RWPE1 (cell line): ENCODE measurements around the gene SEC61B.

ENCODE experiments used
- CTCF ChIA-PET: fragments of 350-600 bp; sonication (Branson Sonifier 250); formaldehyde crosslinking; extraction: SDS; loops from one replicate; lab custom pipeline; 2021; lab: Yijun Ruan, JAX
- POLR2A ChIA-PET: fragments of 400-600 bp; formaldehyde crosslinking; extraction: SDS; loops from one replicate; lab custom pipeline; 2020; ENCODE audit warnings: antibody characterized with exemption; ENCODE audit not compliant: low non-redundant PET; lab: Yijun Ruan, JAX
- DNase-seq: peaks from one replicate; pipeline ENCODE4 v3.0.0; 2012; ENCODE audit warnings: low spot score
- H3K27ac ChIP-seq: fragments of 450-650 bp; 2 replicates; pipeline ENCODE4 v1.5.1; 2017
- TF ChIP-seq, protein P1 (sequence below): fragments of 450-650 bp; conservative IDR thresholded peaks from 2 replicates; pipeline ENCODE4 v1.5.1; 2017; ENCODE audit warnings: low read depth, mild to moderate bottlenecking

Gene SEC61B

DNA sequence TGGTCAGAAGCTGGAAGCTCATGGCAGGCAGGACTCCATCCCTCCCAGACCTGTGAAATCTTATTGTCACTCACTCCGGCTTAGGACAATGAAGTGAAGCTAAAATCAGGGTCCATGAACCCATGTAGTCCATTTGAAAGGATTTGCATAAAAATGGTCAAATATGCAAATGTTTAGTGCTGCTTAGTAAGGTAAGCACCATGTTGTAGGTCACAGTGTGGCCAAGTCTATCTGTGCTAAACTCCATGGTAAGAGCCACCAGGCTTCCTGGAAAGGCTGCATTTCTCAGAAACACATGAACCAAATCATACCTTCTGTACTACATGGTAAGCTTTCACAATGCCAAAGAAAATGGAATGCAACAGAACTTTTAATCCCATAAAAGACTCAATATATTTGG, 6.0 kb upstream of the SEC61B start:
- no peak for DNase-seq
- ChIA-PET CTCF (interaction anchor here (0.6 kb wide), 2 partner anchors 419 to 1007 kb away, joined by 3 to 7 read pairs; no protein-coding TSS in a partner anchor), POLR2A (no interaction called here)
- no peak overlapping the region for H3K27ac ChIP-seq
- TF ChIP-seq, protein P1, sequence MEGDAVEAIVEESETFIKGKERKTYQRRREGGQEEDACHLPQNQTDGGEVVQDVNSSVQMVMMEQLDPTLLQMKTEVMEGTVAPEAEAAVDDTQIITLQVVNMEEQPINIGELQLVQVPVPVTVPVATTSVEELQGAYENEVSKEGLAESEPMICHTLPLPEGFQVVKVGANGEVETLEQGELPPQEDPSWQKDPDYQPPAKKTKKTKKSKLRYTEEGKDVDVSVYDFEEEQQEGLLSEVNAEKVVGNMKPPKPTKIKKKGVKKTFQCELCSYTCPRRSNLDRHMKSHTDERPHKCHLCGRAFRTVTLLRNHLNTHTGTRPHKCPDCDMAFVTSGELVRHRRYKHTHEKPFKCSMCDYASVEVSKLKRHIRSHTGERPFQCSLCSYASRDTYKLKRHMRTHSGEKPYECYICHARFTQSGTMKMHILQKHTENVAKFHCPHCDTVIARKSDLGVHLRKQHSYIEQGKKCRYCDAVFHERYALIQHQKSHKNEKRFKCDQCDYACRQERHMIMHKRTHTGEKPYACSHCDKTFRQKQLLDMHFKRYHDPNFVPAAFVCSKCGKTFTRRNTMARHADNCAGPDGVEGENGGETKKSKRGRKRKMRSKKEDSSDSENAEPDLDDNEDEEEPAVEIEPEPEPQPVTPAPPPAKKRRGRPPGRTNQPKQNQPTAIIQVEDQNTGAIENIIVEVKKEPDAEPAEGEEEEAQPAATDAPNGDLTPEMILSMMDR = no peak

DNA sequence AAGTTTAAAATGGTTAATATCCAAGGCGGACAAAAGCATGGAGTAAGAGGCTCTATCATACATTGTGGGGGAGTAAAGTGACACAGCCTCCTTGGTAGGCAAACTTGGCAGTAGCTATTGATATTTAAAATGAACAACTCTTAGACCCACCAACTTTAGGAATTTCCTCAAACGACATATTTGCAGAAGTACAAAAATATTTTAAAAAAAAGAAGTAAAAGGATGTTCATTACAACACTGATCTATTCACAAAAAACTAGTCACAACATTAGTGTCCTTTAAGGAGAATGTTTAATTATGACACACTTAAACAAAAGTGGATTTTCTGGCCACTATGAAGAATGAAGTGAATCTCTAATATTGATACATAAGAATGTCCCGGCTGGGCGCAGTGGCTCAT, 2.1 kb upstream of the SEC61B start:
- CTCF ChIA-PET = interaction anchor here (0.9 kb wide), 1 partner anchor 418 kb away, joined by 3 read pairs; no protein-coding TSS in a partner anchor
- no peak overlapping the region for H3K27ac ChIP-seq
- no peak for DNase-seq
- POLR2A ChIA-PET = no interaction called here
- TF ChIP-seq, protein P1 = no peak

DNA sequence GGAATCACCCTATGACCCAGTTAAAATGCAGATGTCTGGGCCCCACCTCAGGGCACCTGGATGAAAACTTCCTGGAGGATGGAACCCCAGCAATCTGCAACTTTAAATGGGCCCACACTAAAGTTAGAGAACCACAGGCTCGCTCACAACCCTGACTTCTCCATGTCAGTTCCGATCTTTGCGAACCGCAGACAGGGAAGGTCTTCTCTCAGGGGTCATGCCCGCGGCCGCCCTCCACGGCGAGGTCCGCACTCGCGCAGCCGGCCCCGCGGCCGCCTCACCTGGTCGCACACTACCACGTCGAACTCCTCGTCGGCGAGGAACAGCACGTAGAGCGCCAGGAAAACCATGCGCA, 839 bp upstream of the SEC61B start:
- peak overlapping the region; percentile 88 for H3K27ac ChIP-seq
- DNase-seq = no peak
- ChIA-PET CTCF (interaction anchor here (0.5 to 1.7 kb wide), 3 partner anchors 24 to 876 kb away, joined by 3 to 4 read pairs (median 4); no protein-coding TSS in a partner anchor), POLR2A (no interaction called here)
- TF ChIP-seq, protein P1 = no peak

DNA sequence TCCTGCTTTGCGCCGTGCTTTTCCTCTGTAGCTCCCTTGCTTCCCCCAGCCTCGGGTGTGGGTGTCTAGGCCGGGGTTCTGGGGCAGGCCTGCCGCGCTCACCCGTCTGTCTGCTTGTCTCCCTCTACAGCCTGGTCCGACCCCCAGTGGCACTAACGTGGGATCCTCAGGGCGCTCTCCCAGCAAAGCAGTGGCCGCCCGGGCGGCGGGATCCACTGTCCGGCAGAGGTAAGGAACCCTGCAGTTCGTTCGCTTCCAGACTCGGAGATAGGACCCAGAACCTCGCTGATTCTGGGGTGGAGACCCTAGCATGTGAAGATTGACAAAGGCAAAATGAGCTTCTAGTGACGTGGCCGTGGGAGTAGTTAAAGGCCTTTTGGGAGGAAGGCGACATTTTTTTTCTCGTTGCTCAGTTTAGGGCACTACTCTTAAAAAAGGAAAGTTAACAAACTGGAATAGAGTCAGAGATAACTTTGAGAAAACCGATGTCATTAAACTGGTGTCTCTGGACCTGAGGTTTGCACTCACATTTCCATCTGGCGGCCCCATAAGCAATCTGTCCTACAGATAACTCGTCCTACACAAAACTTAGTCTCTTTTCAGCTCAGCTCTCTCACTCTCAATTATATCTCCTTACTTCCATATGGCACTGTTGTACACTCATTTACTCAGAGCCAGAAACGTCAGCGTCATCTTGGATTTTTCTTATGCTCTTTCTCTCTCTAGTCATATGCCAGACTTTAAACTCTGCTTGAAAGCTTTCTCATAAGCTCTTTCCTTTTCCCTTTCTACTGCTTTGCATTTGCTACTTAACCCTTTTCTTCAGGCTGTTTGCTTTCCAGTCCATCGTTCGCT, 561 bp downstream of the SEC61B start:
- POLR2A ChIA-PET = interaction anchor here (0.5 kb wide), 1 partner anchor 9 kb away, joined by 4 read pairs; no protein-coding TSS in a partner anchor
- CTCF ChIA-PET = interaction anchor here (0.6 kb wide), 2 partner anchors 93 to 143 kb away, joined by 3 read pairs; no protein-coding TSS in a partner anchor
- peak overlapping the region; percentile 88 for H3K27ac ChIP-seq
- no peak for DNase-seq
- TF ChIP-seq, protein P1 = no peak

DNA sequence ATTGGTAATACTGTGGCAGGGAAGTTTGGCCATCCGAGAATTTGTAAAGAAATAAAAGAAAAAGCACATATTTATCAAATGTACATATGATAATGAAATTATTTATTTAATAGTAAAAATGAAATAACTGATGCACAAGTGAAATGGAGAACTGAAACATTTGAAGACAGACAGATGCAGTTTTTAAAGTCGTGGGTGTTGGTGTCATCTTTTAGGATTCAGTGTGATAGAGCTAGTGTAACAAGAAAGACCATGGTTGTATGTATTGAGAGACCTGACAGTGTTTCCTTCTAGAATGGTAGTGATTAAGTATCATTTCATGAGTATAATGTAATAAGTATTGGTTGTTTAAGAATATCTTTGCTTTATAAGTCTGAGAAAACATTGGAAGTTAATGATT, 2.4 kb downstream of the SEC61B start:
- CTCF ChIA-PET = no interaction called here
- TF ChIP-seq, protein P1 = no peak
- DNase-seq = no peak
- no peak overlapping the region for H3K27ac ChIP-seq
- POLR2A ChIA-PET = no interaction called here

DNA sequence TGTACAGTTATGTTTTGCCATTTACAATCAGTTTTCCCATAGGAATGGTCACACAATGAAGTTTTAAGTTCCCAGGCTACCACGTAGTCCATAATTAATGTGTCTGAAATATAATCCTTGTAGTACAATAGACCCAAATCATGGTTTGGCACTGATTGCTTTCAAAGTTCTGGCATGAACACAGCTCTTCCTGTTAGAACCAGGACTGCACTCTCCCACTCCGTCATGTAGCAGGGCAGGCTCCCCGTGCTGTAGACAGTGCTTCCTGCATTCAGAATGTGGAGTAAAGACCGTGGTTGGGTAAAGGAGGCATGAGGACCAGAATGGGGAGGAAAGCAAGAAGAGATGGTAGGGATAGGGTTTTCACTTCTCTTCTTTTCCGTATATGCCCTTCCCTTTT, 4.0 kb downstream of the SEC61B start:
- POLR2A ChIA-PET = no interaction called here
- DNase-seq = no peak
- TF ChIP-seq, protein P1 = no peak
- no peak overlapping the region for H3K27ac ChIP-seq
- CTCF ChIA-PET = no interaction called here
